ENCODE results near the gene CETP. TPM values are rescaled to one million over a fixed set of nuclear protein-coding genes. Genes with fewer than 3 reads are reported as not detected.
"Not testable (repeated sequence)": the region's sequence is repeated elsewhere in the genome, so short reads cannot be mapped to it uniquely, and the experiment has no call there.

CETP gene
- total RNA-seq, 1 donor from 2014 or later = not detected

- TF ChIP-seq CTCF (IDR thresholded peaks at IDR 0.05; ENCODE audit: partially characterized antibody, unreplicated experiment) = no peak
- Mint-ChIP-seq H3K27ac (ENCODE audit: unreplicated experiment) (no peak overlapping the region), H3K4me1 (ENCODE audit: low read depth, unreplicated experiment) (no peaks in the 10 kb centered on the region), H3K36me3 (ENCODE audit: unreplicated experiment) (no peaks in the 10 kb centered on the region), H3K4me3 (ENCODE audit: unreplicated experiment) (no peak overlapping the region), H3K9me3 (ENCODE audit: unreplicated experiment) (peaks cover 2% of the 10 kb centered on the region), H3K27me3 (ENCODE audit: unreplicated experiment) (no peaks in the 10 kb centered on the region)
- no peak for DNase-seq
Observed at GRCh38 chr16:57004387-57005250, 42.9 kb downstream of the CETP start.

GRCh38 chr16:57005597-57005996, 43.8 kb downstream of the CETP start:
- not testable (repeated sequence) for H3K27ac Mint-ChIP-seq (ENCODE audit: unreplicated experiment); H3K27me3 Mint-ChIP-seq (ENCODE audit: unreplicated experiment); H3K9me3 Mint-ChIP-seq (ENCODE audit: unreplicated experiment); H3K4me1 Mint-ChIP-seq (ENCODE audit: low read depth, unreplicated experiment); H3K4me3 Mint-ChIP-seq (ENCODE audit: unreplicated experiment); H3K36me3 Mint-ChIP-seq (ENCODE audit: unreplicated experiment); DNase-seq

- no peak overlapping the region for H3K27ac Mint-ChIP-seq (ENCODE audit: unreplicated experiment)
Observed at GRCh38 chr16:57007050-57007449, 45.3 kb downstream of the CETP start.

GRCh38 chr16:57007530-57007929, 45.8 kb downstream of the CETP start:
- no peak for DNase-seq
- no peaks in the 10 kb centered on the region for H3K27me3 Mint-ChIP-seq (ENCODE audit: unreplicated experiment)
- H3K27ac Mint-ChIP-seq (ENCODE audit: unreplicated experiment) = no peak overlapping the region
- no peak for TF ChIP-seq CTCF (IDR thresholded peaks at IDR 0.05; ENCODE audit: partially characterized antibody, unreplicated experiment)
- H3K4me3 Mint-ChIP-seq (ENCODE audit: unreplicated experiment) = no peak overlapping the region
- no peaks in the 10 kb centered on the region for H3K36me3 Mint-ChIP-seq (ENCODE audit: unreplicated experiment)
- H3K9me3 Mint-ChIP-seq (ENCODE audit: unreplicated experiment) = peaks cover 2% of the 10 kb centered on the region
- H3K4me1 Mint-ChIP-seq (ENCODE audit: low read depth, unreplicated experiment) = no peaks in the 10 kb centered on the region

More at GRCh38 chr16:57007050-57007449, 45.3 kb downstream of the CETP start:
- no peak overlapping the region for H3K4me3 Mint-ChIP-seq (ENCODE audit: unreplicated experiment)
- H3K4me1 Mint-ChIP-seq (ENCODE audit: low read depth, unreplicated experiment) = no peaks in the 10 kb centered on the region
- no peaks in the 10 kb centered on the region for H3K27me3 Mint-ChIP-seq (ENCODE audit: unreplicated experiment)
- DNase-seq = no peak
- peaks cover 2% of the 10 kb centered on the region for H3K9me3 Mint-ChIP-seq (ENCODE audit: unreplicated experiment)
- TF ChIP-seq CTCF (IDR thresholded peaks at IDR 0.05; ENCODE audit: partially characterized antibody, unreplicated experiment) = no peak
- H3K36me3 Mint-ChIP-seq (ENCODE audit: unreplicated experiment) = no peaks in the 10 kb centered on the region

- DNase-seq = no peak
- H3K4me1 Mint-ChIP-seq (ENCODE audit: low read depth, unreplicated experiment) = no peaks in the 10 kb centered on the region
- no peak overlapping the region for H3K4me3 Mint-ChIP-seq (ENCODE audit: unreplicated experiment)
- H3K27ac Mint-ChIP-seq (ENCODE audit: unreplicated experiment) = no peak overlapping the region
- no peaks in the 10 kb centered on the region for H3K36me3 Mint-ChIP-seq (ENCODE audit: unreplicated experiment)
- no peak for TF ChIP-seq CTCF (IDR thresholded peaks at IDR 0.05; ENCODE audit: partially characterized antibody, unreplicated experiment)
- peaks cover 2% of the 10 kb centered on the region for H3K9me3 Mint-ChIP-seq (ENCODE audit: unreplicated experiment)
- H3K27me3 Mint-ChIP-seq (ENCODE audit: unreplicated experiment) = no peaks in the 10 kb centered on the region
Observed at GRCh38 chr16:57008440-57008839, 46.7 kb downstream of the CETP start.
